Nephron progenitor cell (in vitro differentiated cells): ENCODE data around the gene ARHGAP24.

Source experiments
- DNase-seq: peaks from one replicate; pipeline ENCODE4 v3.0.0; 2021
- H3K27ac Mint-ChIP-seq: 2 replicates; pipeline ENCODE4 v1.8.0; 2021; ENCODE audit warnings: mild to moderate bottlenecking, moderate library complexity, mixed read lengths
- H3K27me3 Mint-ChIP-seq: 2 replicates; pipeline ENCODE4 v1.8.0; 2021; ENCODE audit warnings: mild to moderate bottlenecking, low read depth, mixed read lengths; ENCODE audit not compliant: poor library complexity
- H3K36me3 Mint-ChIP-seq: 2 replicates; pipeline ENCODE4 v1.8.0; 2021; ENCODE audit warnings: low read depth, mixed read lengths
- H3K4me1 Mint-ChIP-seq: 2 replicates; pipeline ENCODE4 v1.8.0; 2021; ENCODE audit warnings: mixed read lengths
- H3K4me3 Mint-ChIP-seq: 2 replicates; pipeline ENCODE4 v1.8.0; 2021; ENCODE audit warnings: mild to moderate bottlenecking, moderate library complexity, mixed read lengths
- H3K9me3 Mint-ChIP-seq: 2 replicates; pipeline ENCODE4 v1.8.0; 2021; ENCODE audit warnings: mild to moderate bottlenecking, moderate library complexity, mixed read lengths
- CTCF ChIP-seq: fragments of 200-600 bp; sonication (generic); IDR thresholded peaks from 2 replicates; pipeline ENCODE4 v1.5.0; 2021; ENCODE audit warnings: antibody characterized with exemption

Gene ARHGAP24

GRCh38 chr4:85807247-85807950 is 332.4 kb downstream of the ARHGAP24 start:
- peaks cover 38% of the 10 kb centered on the region for H3K4me1 Mint-ChIP-seq
- peaks cover 4% of the 10 kb centered on the region for H3K36me3 Mint-ChIP-seq
- TF ChIP-seq CTCF, result no peak
- DNase-seq, result no peak
- H3K27ac Mint-ChIP-seq, result peak overlapping the region; percentile 97
- H3K9me3 Mint-ChIP-seq, result no peaks in the 10 kb centered on the region
- H3K4me3 Mint-ChIP-seq, result no peak overlapping the region
- H3K27me3 Mint-ChIP-seq, result peaks cover 3% of the 10 kb centered on the region

GRCh38 chr4:85808104-85808503 is 333.2 kb downstream of the ARHGAP24 start:
- H3K36me3 Mint-ChIP-seq, result peaks cover 4% of the 10 kb centered on the region

GRCh38 chr4:85808864-85809263 is 333.9 kb downstream of the ARHGAP24 start:
- H3K27ac Mint-ChIP-seq, result peak overlapping the region; percentile 55
- no peak for TF ChIP-seq CTCF
- no peaks in the 10 kb centered on the region for H3K9me3 Mint-ChIP-seq
- H3K27me3 Mint-ChIP-seq, result peaks cover 3% of the 10 kb centered on the region
- H3K4me1 Mint-ChIP-seq, result peaks cover 45% of the 10 kb centered on the region
- peaks cover 3% of the 10 kb centered on the region for H3K36me3 Mint-ChIP-seq
- no peak overlapping the region for H3K4me3 Mint-ChIP-seq
- DNase-seq, result no peak

More at GRCh38 chr4:85808104-85808503, 333.2 kb downstream of the ARHGAP24 start:
- TF ChIP-seq CTCF, result no peak
- no peak overlapping the region for H3K4me3 Mint-ChIP-seq
- peaks cover 45% of the 10 kb centered on the region for H3K4me1 Mint-ChIP-seq
- peaks cover 3% of the 10 kb centered on the region for H3K27me3 Mint-ChIP-seq
- no peak for DNase-seq
- H3K27ac Mint-ChIP-seq, result peak overlapping the region; percentile 55
- no peaks in the 10 kb centered on the region for H3K9me3 Mint-ChIP-seq

- H3K4me1 Mint-ChIP-seq, result peaks cover 22% of the 10 kb centered on the region
- no peak overlapping the region for H3K4me3 Mint-ChIP-seq
- peaks cover 32% of the 10 kb centered on the region for H3K36me3 Mint-ChIP-seq
- H3K27ac Mint-ChIP-seq, result peak overlapping the region; percentile 18
- H3K9me3 Mint-ChIP-seq, result peaks cover 29% of the 10 kb centered on the region
- no peaks in the 10 kb centered on the region for H3K27me3 Mint-ChIP-seq
- DNase-seq, result no peak
- TF ChIP-seq CTCF, result no peak
Measured at GRCh38 chr4:85812776-85813175, 337.8 kb downstream of the ARHGAP24 start.

GRCh38 chr4:85815796-85816459 is 341.0 kb downstream of the ARHGAP24 start:
- no peak overlapping the region for H3K4me3 Mint-ChIP-seq
- no peak overlapping the region for H3K27ac Mint-ChIP-seq
- H3K4me1 Mint-ChIP-seq, result peaks cover 23% of the 10 kb centered on the region
- no peak for TF ChIP-seq CTCF
- H3K27me3 Mint-ChIP-seq, result no peaks in the 10 kb centered on the region
- H3K36me3 Mint-ChIP-seq, result peaks cover 35% of the 10 kb centered on the region
- no peak for DNase-seq
- peaks cover 33% of the 10 kb centered on the region for H3K9me3 Mint-ChIP-seq
